Karpas-422 (cell line): ENCODE data around the gene TAGLN3. TPM values are rescaled to one million over a fixed set of nuclear protein-coding genes. Genes with fewer than 3 reads are reported as not detected.

Source experiments
- DNase-seq: peaks from one replicate; pipeline ENCODE4 v3.0.0-alpha.2; 2015
- H2AFZ ChIP-seq: fragments of 200-600 bp; sonication (generic); 2 replicates; pipeline ENCODE4 v1.6.1; 2014; ENCODE audit warnings: antibody characterized with exemption, low read length, mixed read lengths
- H3K27ac ChIP-seq: fragments of 200-600 bp; sonication (generic); 2 replicates; pipeline ENCODE4 v1.5.1; 2014; ENCODE audit warnings: mild to moderate bottlenecking, low read length, moderate library complexity
- H3K27me3 ChIP-seq: fragments of 200-600 bp; sonication (generic); 2 replicates; pipeline ENCODE4 v1.6.1; 2014; ENCODE audit warnings: low read length, mixed read lengths
- H3K36me3 ChIP-seq: fragments of 200-600 bp; sonication (generic); 2 replicates; pipeline ENCODE4 v1.6.1; 2014; ENCODE audit warnings: low read length, mixed read lengths; ENCODE audit not compliant: insufficient read depth
- H3K4me1 ChIP-seq: fragments of 200-600 bp; sonication (generic); 2 replicates; pipeline ENCODE4 v1.6.1; 2014; ENCODE audit warnings: mild to moderate bottlenecking, low read length, mixed read lengths
- H3K4me2 ChIP-seq: fragments of 200-600 bp; sonication (generic); 2 replicates; pipeline ENCODE4 v1.6.1; 2014; ENCODE audit warnings: low read length, low read depth, mild to moderate bottlenecking; ENCODE audit not compliant: poor library complexity, severe bottlenecking
- H3K4me3 ChIP-seq: fragments of 200-600 bp; sonication (generic); 2 replicates; pipeline ENCODE4 v1.5.1; 2014; ENCODE audit warnings: mild to moderate bottlenecking, antibody characterized with exemption, low read length, mixed read lengths
- H3K79me2 ChIP-seq: fragments of 200-600 bp; sonication (generic); 2 replicates; pipeline ENCODE4 v1.6.1; 2014; ENCODE audit warnings: mild to moderate bottlenecking, low read length, mixed read lengths
- H3K9ac ChIP-seq: fragments of 200-600 bp; sonication (generic); 2 replicates; pipeline ENCODE4 v1.6.0; 2014; ENCODE audit warnings: low read length
- H3K9me2 ChIP-seq: fragments of 200-600 bp; sonication (generic), shearing (Covaris generic); replicated peaks from 2 replicates; pipeline ENCODE4 v1.6.0; 2014; ENCODE audit warnings: mild to moderate bottlenecking, low read length, moderate library complexity; ENCODE audit not compliant: insufficient read depth
- H3K9me3 ChIP-seq: fragments of 300-700, 200-600 bp; sonication (generic); 2 replicates; pipeline ENCODE4 v1.6.1; 2014; ENCODE audit warnings: low read length, mixed read lengths
- H4K20me1 ChIP-seq: fragments of 200-600 bp; sonication (generic); 2 replicates; pipeline ENCODE4 v1.6.1; 2014; ENCODE audit warnings: mild to moderate bottlenecking, antibody characterized with exemption, low read length, low read depth; ENCODE audit not compliant: insufficient read depth
- total RNA-seq: library from RNA; depleted of rRNA; stranded (reverse); fragments of >200 nt; shearing (Covaris generic); gene quantifications from 2 replicates; pipeline ENCODE4 v1.2.3, GENCODE V29; 2014; ENCODE audit warnings: low replicate concordance; rRNA removed

TAGLN3 gene
- total RNA-seq, 1 experiment from 2014 or later = not detected

- no peak overlapping the region for H3K9ac ChIP-seq
- no peak for DNase-seq
- no peak overlapping the region for H2AFZ ChIP-seq
- H3K9me3 ChIP-seq = no peaks in the 10 kb centered on the region
- no peak overlapping the region for H3K4me2 ChIP-seq
- no peak overlapping the region for H3K27ac ChIP-seq
- H3K4me3 ChIP-seq = no peak overlapping the region
- no peaks in the 10 kb centered on the region for H3K79me2 ChIP-seq
- 0 out of 2 replicates have a peak, but pooled peaks cover 2% of the 10 kb centered on the region for H3K27me3 ChIP-seq
- H3K9me2 ChIP-seq = no peaks in the 10 kb centered on the region
- no peaks in the 10 kb centered on the region for H4K20me1 ChIP-seq
- no peaks in the 10 kb centered on the region for H3K36me3 ChIP-seq
- no peaks in the 10 kb centered on the region for H3K4me1 ChIP-seq
Measured at GRCh38 chr3:112056451-112056929, 57.8 kb downstream of the TAGLN3 start.

GRCh38 chr3:112059497-112059896 is 60.8 kb downstream of the TAGLN3 start:
- H3K79me2 ChIP-seq = no peaks in the 10 kb centered on the region
- no peaks in the 10 kb centered on the region for H3K9me2 ChIP-seq
- H3K4me1 ChIP-seq = no peaks in the 10 kb centered on the region
- no peak for DNase-seq
- H3K27ac ChIP-seq = no peak overlapping the region
- H3K9ac ChIP-seq = no peak overlapping the region
- H3K9me3 ChIP-seq = no peaks in the 10 kb centered on the region
- H4K20me1 ChIP-seq = no peaks in the 10 kb centered on the region
- H3K27me3 ChIP-seq = 0 out of 2 replicates have a peak, but pooled peaks cover 2% of the 10 kb centered on the region
- no peak overlapping the region for H3K4me2 ChIP-seq
- no peak overlapping the region for H3K4me3 ChIP-seq
- H3K36me3 ChIP-seq = no peaks in the 10 kb centered on the region
- H2AFZ ChIP-seq = no peak overlapping the region

- Histone ChIP-seq H3K27ac (no peak overlapping the region), H3K9me2 (no peaks in the 10 kb centered on the region), H3K4me1 (no peaks in the 10 kb centered on the region), H3K27me3 (0 out of 2 replicates have a peak, but pooled peaks cover 2% of the 10 kb centered on the region), H3K36me3 (no peaks in the 10 kb centered on the region), H3K4me2 (no peak overlapping the region), H2AFZ (no peak overlapping the region), H3K79me2 (no peaks in the 10 kb centered on the region), H3K9me3 (no peaks in the 10 kb centered on the region), H4K20me1 (no peaks in the 10 kb centered on the region), H3K9ac (no peak overlapping the region), H3K4me3 (no peak overlapping the region)
- no peak for DNase-seq
Measured at GRCh38 chr3:112061152-112061551, 62.4 kb downstream of the TAGLN3 start.

Other genes with a start within 250 kb of the TAGLN3 start
- 1.7 and 2.1 TPM in 2 replicates for gene PHLDB2, start 139.7 kb upstream of the TAGLN3 start, total RNA-seq
- 20.0 and 52.4 TPM in 2 replicates for gene ABHD10, start 19.9 kb upstream of the TAGLN3 start, total RNA-seq
- not detected in 2 replicates for gene TMPRSS7, start 35.8 kb downstream of the TAGLN3 start, total RNA-seq
- gene C3orf52, start 87.5 kb downstream of the TAGLN3 start, total RNA-seq = 0.07 and 0.52 TPM in 2 replicates
- gene GCSAM, start 134.3 kb downstream of the TAGLN3 start, total RNA-seq = 39.2 and 130 TPM in 2 replicates